Endometrium (tissue), 2 donors: ENCODE data around the gene LRCOL1.

Experiments used
- FAIRE-seq: peaks from 2 replicates; lab custom pipeline; 2012; peaks lifted over from hg19 to GRCh38; lab: Jason Lieb, UNC
- donor health status: control.
- donor health status: control.

The LRCOL1 gene

GRCh38 chr12:132635076-132635955, 24.9 kb upstream of the LRCOL1 start:
- FAIRE-seq: no peak

DNA sequence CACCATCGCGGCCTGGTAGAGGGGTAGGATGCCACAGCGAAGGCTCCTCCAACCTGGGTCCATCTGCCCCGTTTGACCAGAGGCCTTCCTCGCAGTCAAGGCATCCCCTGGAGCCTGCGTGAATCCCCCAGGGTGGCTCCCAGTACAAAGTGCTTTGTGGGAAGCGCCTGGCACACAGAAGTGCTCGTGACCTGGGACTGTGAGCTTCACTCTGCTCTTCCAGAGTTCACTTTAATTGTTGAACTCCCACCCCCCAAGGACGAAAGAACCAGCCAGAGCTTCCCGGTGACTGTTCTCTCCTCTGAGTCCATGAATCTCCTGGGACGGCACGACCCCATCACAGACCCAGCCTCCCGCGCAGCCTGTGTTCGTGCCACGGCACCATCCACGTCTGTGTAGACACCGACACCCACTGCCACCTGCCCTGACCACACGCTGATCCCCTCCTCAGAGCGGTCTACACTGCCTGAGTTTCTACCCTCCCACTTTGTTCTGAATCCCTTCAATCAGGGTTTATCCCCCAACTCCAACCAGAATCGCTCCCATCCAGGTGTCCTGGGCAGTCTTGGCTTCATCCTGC, 24.1 kb upstream of the LRCOL1 start:
- FAIRE-seq: no peak

DNA sequence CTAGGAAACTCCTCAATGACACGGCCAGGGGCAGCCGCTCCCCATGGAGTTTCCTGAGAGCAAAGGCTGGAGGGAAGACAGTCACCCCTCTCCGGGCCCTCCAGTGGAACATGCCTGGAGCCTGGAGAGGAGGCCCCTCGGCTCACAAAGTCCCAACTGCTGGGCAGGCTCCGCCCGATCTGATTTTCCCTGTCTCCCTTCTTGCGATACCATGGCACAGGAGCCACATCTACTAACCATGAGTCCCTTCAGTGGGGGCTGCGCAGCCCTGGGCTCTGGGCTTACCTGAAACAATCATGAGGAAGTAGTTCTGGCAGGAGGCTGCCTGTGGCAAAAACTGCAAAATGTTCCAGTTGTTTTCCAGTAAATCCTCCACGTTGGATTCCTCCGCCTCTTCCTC, 23.5 kb upstream of the LRCOL1 start:
- no peak for FAIRE-seq

- no peak for FAIRE-seq
Observed at GRCh38 chr12:132633398-132633797, 23.0 kb upstream of the LRCOL1 start.

GRCh38 chr12:132632521-132633228, 22.3 kb upstream of the LRCOL1 start:
- no peak for FAIRE-seq

DNA sequence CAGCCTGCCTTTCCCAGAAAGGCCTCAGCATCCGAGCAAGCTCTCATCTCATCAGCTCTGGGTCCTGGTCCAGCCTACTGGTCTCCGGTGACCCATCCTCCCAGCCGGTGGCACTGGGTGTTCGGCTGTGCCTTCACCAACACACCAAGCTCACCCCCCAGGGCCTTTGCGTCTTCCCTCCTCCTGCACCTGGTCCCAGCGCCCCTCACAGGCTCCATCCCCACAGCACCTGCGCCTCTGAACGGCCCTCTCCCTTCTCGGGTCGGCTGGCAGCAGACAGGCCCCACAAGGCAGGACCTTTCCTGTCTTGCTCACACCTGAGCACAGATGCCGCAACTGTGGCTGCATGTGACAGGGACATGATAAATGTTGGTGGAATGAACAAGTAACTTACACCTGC, 21.3 kb upstream of the LRCOL1 start:
- no peak for FAIRE-seq

- FAIRE-seq: no peak
Observed at GRCh38 chr12:132630672-132631071, 20.3 kb upstream of the LRCOL1 start.

DNA sequence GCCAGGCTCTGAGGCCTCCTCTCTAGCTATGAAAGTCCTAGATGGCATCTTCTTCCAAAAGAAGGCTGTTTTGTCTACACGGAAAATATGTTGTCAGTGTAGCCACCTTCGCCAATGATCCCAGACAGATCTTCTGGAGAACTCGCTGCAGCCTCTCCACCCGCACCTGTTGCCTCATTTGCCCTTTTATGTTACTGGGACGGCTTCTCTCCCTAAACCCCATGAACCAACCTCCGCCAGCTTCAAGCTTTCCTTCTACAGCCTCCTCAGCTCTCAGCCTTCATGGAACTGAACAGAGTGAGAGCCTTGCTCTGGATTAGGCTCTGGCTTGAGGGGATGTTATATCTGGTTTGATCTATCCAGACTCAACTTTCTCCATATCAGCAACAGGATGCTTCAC, 18.9 kb upstream of the LRCOL1 start:
- FAIRE-seq: no peak

GRCh38 chr12:132625731-132626430, 15.5 kb upstream of the LRCOL1 start:
- no peak for FAIRE-seq

DNA sequence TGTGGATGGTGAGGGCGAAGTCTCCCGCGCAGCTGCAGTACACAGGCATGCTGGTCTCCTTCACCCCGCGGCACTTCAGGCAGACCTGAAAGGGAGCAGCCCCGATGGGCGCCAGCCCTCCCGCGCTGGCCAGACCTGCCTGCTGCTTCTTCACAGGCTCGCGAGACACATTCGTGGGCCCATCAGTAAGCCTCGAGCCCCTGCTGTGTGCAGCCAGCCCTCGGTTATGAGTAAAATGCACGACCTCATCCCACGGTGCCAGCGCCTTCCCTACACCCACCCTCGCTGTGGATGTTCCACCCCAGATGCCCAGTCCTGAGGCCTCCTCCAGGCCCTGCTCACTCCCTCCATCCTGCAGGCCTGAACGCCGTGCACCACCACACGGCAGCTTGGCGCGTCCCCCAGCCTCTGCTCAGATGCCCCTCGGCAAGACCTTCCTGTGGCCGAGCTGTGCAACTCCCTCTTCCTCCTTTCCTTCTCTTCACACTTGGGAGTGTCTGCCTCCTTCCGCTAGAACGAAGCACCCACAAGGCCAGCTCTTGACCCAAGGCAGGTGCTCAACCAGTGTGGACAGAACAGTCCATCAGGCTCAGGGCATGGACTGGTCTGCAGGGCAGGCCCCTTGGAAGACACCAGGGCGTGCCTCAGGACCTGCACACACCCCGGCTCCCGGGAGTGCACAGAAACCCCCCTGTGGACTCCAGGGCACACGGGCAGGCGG, 14.7 kb upstream of the LRCOL1 start:
- FAIRE-seq: no peak

- no peak for FAIRE-seq
Observed at GRCh38 chr12:132624186-132624855, 13.9 kb upstream of the LRCOL1 start.

GRCh38 chr12:132623072-132623869, 12.9 kb upstream of the LRCOL1 start:
- no peak for FAIRE-seq

GRCh38 chr12:132622437-132623071, 12.2 kb upstream of the LRCOL1 start:
- peak; percentile 35 for FAIRE-seq

DNA sequence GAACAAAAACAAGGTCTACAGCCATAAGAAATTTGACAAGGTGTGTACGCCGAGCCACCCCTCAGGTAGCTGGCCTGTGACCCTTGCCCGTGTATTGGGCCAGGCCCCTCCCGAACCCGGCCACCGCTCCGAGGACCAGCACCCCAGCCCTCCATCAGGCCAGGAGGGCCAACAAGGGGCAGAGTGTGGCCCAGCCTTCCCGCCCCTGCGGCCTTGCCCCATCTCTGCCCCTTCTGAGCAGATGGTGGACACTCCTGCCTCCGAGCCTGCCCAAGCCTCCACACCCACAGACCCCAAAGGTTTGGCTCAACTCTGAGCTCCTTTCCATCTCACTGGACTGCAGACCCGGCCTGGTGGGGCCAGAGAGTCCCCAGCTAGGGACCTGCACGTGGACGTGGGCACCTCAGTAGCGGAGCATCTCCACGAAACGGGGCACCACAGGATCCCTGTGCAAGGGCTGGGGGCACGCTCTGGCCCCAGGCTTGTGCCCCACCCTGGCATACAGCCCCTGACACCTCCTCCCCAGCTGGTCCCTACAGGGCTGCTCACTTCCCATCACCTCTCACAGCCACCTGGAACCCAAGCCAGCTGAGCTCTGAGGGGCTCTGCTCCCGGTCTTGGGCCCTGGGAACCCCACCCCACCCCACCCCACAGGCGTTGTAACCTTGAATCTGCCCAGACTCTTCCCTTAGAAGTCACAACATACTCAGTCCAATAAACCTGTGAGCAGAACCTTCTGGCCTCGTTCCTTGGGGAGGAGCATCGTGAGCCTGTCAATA, 11.5 kb upstream of the LRCOL1 start:
- FAIRE-seq: no peak

DNA sequence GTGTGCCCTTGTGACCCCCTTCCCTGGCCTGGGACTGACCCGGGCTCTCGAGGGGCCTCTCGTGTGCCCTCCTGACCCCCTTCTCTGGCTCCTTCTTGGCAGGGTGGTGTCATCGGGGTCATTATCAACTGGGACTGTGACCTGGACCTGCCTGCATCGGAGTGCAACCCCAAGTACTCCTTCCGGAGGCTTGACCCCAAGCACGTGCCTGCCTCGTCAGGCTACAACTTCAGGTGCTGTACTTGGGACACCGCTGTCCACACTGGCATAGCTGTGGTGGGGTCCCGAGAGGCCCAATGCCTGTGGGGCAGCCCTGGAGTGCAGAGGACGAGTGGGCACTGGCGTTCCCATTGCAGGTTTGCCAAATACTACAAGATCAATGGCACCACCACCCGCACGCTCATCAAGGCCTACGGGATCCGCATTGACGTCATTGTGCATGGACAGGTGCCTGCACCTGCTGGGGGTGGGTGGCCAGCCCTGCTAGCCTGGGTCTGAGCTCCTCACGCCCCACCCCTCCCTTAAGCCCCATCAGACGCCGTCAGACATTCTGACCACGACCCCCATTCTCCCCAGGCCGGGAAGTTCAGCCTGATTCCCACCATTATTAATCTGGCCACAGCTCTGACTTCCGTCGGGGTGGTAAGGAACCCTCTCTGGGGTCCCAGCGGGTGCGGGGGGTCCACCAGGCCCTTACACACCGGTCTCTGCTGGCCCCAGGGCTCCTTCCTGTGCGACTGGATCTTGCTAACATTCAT, 10.7 kb upstream of the LRCOL1 start:
- FAIRE-seq: no peak

DNA sequence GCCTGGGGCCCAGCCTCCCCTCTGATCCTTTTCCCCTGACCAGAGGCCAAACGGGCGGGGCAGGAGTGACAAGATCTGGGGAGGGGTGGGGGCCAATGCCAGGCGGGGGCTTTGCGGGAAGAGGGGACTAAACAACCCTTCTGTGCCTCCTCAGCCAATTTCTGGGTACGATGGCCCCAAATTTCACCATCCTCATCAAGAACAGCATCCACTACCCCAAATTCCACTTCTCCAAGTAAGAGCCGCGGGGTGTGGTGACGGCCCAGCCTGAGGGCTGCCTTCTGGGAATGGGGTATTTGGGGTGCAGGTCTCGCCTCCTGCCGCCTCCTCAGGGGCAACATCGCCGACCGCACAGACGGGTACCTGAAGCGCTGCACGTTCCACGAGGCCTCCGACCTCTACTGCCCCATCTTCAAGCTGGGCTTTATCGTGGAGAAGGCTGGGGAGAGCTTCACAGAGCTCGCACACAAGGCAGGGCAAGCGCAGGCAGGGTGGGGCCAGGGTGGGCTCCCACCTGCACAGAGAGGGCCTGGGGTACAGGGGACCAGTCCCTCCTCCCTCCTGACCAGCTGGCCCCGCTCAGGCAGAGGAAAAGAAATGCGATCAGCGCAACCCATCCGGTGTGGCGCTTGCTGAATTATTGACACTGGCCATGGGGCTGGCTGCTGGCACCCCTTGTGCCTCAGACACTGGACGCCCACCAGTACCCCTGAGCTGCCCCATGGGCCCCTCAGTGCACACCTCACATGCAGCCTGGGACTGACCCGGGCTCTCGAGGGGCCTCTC, 9.9 kb upstream of the LRCOL1 start:
- FAIRE-seq: no peak

DNA sequence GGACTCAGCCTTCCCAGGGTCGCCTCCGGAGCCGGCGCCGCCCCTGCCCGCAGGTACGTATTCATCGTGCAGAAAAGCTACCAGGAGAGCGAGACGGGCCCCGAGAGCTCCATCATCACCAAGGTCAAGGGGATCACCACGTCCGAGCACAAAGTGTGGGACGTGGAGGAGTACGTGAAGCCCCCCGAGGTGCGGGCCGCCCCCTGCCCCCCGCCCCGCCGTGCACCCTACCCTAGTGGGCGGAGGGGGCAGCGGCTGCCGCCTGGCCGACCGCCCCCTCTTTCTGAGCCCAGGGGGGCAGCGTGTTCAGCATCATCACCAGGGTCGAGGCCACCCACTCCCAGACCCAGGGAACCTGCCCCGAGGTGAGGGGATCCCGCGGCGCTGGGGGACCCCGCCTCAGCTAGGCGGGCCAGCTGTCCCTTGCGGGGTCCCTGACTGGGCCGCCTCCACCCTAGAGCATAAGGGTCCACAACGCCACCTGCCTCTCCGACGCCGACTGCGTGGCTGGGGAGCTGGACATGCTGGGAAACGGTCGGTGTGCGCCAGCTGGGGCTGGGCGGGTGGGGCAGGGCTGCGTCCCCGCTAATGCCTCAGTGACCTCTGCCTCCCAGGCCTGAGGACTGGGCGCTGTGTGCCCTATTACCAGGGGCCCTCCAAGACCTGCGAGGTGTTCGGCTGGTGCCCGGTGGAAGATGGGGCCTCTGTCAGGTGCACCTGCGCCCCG, 9.2 kb upstream of the LRCOL1 start:
- FAIRE-seq: no peak
